8988T (cell line): ENCODE data around the gene GGTLC2.
"Not testable (repeated sequence)": the region's sequence is repeated elsewhere in the genome, so short reads cannot be mapped to it uniquely, and the experiment has no call there.

Experiments
- DNase-seq: peaks from one replicate; pipeline ENCODE4 v3.0.0; 2011

The GGTLC2 gene

DNA sequence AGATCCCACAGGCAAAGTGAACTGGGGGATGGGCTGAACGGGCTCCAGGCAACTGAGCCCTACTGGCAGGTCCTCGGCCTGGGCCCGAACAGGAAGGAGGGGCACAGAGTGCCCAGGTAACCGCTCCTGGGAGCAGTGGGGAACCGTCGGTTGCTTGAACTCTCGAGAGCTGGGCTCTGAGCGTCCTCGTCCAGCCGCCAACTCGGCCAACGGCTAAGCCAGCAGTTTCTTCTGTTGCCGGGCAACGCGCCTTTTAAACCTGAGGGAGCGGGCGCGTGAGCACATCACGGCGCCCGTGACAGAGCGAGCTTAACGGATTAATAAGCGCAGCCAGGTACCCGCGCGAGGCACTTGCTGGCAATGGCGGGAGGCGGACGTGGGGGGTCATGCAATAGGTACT is at the start of gene GGTLC2:
TSS of gene GGTLC2 (plus strand) at position 301 of the 400 bp plus-strand sequence. CDS start 1,732 bp downstream, outside the sequence.
- DNase-seq = not testable (repeated sequence)

DNA sequence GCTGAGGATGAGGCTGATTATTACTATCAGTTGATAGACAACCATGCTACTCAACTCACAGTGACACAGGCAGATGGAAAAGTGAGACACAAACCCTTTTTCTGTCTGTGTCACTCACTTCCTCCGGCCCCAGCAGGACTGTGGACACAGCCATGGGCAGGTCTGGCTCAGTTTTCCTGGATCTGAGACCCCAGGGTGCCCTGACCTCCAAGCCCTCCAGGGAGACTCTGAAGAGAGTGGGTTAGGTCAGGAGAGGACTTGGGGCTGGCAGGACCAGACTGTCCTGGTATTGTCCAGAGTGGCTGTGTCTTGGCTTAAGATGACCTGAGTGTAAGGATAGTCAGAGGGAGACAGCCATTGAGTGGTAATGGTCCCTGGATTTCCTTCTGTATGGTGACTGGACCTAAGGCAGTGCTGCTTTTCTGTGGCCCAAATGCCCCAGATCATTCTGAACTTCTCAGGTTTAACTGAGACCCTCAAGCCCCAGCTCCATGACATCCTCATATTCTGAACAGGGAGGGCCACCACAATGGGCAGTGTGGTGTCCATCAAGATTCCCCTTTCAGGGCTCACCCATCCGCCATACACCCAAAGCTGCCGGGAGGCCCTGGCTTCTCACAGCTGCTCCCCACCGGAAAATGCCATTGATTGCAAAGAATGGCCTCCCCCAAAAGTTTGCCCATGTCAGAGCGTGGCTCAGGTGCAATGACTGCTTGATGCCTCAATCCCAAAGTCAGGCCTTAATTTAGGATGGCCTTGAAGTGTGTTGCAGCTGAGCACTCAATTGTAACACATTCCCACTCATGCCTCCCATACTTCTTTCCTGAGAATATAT is 49.2 kb upstream of the GGTLC2 start:
- DNase-seq = no peak

DNA sequence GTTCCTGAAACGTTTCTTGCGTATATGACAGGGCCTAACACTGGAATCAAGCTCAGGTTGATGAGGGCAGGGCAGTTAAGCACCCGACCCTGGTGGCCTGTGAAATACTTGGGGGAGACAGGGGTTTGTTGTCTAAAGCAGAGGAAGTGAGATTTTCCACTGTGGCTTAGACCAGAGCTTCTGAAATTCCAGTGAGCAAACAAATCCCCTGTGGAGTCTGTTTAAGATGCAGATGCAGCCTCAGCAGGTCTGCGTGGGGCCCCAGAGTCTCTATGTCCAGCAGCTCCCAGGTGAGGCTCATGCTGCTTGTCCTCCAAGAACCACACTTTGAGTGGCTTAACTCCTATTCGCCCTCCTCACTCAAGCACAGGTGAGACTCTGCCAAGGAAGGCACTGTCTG is 46.3 kb upstream of the GGTLC2 start:
- DNase-seq = no peak

DNA sequence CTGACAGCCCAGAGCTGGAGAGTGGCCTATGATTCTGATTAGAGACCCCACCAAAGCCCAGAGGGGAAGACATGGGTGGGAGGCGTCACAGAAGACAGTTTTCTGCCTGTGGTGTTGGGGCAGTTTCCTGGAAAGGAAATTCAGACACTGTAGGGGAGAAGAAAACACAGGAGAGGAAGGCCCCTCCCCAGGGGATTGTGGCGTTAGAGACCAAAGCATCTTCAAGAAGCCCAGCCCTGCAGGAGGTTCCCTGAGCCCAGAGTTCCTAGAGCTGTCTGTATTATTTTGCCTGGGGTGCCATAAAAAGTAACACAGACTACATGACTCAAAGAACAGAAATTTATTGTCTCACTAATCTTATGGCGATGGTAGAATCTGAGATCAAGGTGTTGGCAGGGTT is 45.2 kb upstream of the GGTLC2 start:
- DNase-seq = no peak

DNA sequence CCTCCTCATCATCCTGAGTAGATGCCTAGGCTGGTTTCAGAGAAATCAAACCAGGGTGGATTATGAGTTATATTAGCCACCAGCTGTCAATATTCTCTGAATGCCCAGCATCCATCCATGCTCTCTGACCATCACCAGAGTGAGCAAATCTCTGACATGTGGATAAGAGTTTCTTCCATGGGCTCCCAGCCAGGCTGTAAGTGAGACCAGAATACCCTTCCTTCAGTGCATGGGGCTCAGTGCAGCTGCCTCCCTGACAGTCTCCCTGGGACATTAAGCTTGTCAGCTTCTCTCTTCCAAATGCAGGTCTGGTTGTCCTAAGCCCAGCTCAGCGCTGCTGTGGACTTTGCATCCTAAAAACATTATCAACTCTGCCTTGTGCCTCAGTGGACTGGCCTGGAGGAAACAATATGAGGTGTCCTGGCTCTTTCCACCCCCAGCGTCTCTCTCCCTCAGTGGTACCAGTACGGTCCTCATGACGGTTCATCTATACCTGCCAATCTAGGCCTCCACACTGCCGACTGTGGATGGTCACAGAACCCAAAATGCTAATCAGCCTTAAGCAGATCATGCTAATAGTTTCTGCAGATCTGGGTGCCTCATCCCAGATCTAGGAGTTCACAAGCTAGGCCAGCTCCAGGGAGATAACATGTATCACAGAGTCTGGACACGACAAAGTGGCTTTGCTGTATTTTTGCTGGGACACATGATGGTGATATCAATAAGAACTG is 43.7 kb upstream of the GGTLC2 start:
- DNase-seq = no peak

DNA sequence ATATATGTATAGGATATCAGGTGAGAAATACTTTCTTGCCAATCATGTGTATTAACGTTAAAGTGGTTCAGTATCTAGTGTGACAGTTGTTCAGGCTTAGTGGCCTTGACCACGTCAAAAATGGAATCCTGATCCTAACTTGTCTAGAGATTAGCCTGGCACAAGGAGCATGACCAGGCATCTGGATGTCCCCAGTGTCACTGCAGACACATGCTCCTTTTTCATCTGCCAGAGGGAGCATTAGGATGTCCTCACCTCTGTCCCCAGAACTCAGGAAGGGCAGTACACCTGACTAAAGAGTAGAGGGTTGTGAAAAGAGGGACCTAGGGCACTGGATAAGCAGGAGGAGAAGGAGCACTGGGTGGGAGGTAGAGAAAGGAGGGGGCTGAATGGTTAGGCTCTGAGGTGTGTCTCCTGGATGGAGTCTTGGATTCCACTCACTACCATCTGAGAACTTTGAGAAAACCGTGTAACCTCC is 40.9 kb upstream of the GGTLC2 start:
- no peak for DNase-seq

DNA sequence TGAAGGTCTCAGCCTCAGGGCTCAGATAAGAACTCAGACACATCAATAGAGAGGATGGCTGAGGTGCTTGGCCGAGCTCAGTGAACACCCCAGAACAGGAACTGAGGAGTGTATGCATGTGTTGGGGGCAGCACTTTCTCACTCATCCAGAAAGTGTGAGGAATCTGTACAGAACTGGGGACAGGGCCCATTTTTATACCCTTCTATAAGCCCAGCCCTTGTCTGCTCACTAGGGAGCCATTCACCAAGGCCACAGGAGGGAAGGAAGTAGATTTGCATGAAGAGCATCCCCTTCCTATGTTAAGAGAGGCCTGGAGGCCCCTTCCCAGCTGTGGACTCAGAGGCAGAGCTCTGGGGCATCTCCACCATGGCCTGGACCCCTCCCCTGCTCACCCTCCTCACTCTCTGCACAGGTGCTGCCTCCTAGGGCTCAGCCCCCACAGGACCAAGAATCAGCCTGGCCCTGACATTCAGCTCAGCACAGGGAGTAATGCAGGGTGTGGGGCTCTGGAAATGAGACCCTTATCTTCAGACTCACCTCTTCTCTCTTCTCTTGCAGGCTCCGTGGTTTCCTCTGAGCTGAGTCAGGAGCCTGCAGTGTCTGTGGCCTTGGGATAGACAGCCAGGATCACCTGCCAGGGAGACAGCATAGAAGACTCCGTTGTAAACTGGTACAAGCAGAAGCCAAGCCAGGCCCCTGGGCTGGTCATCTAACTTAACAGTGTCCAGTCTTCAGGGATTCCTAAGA is 39.9 kb upstream of the GGTLC2 start:
- no peak for DNase-seq

DNA sequence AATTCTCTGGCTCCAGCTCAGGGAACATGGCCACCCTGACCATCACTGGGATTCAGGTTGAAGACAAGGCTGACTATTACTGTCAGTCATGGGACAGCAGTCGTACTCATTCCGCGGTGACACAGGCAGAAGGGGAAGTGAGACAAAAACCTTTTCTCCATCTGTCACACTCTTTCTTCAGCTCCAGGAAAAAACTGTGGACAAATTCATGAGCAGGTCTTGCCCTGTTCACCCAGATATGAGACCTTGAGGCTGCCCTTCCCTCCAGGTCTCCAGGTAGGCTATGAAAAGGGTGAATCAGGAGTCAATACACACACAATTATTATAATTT is 39.4 kb upstream of the GGTLC2 start:
- DNase-seq = no peak

DNA sequence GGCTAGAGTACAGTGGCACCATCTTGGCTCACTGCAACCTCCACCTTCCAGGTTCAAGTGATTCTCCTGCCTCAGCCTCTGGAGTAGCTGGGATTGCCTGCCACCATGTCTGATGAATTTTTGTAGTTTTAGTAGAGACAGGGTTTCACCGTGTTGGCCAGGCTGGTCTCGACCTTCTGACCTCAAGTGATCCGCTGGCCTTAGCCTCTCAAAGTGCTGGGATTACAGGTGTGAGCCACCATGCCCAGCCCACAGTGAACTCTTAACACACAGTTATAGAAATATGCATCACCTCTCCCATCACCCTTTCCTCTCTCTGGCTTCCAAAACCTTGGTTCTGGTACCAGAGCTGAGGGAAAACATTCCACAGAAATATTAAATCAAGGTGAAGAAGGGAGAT is 36.4 kb upstream of the GGTLC2 start:
- not testable (repeated sequence) for DNase-seq

DNA sequence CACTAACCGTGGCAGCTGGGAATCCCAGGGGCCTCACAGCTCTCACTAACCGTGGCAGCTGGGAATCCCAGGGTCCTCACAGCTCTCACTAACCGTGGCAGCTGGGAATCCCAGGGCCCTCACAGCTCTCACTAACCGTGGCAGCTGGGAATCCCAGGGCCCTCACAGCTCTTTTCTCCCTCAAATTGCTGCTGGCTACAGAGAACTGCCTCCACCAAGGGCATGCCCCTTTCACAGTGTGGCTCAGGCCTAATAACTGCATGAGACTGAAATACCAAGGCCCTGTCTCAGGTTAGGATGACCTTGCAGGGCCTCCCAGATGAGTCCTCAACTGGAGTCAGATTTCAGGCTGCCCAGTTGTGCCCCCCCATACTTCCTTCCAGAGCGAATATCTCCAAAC is 35.1 kb upstream of the GGTLC2 start:
- DNase-seq = no peak

DNA sequence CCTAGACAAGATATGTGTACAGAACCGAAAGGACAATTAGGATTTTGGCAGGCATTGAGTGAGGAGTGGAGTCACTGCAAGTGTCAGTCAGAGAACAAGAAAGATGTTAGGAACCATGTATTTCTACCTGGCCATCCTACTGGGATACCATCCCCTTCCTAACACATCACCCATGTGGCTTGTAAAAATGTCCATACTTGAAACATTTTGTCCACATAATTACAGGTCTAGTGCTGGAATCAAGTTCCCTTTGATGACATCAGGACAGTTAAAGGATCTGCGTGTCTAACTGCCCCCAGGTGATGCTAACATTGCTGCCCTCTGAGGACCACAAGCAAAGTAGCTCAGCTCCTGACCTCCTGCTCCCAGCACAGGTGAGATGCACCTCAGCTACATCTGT is 31.9 kb upstream of the GGTLC2 start:
- no peak for DNase-seq

DNA sequence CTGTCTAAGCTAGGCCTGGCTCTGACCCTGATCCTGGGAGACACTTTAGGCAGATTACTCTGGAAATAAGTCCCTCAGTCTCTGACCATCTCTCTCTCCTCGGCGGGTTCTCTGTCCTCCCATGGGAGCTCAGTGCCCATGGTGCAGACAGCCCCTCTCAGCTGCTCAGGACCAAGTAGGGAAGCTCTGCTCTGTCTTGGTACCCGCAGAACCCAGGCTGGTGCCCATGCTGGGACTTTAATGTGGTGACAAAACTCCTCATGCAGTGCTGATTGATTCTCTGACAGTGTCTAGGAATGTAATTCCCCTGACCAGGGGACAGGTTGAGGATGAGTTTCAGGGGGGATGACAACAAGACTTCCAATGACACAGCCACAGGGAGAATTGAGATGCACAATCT is 30.3 kb upstream of the GGTLC2 start:
- DNase-seq = no peak

DNA sequence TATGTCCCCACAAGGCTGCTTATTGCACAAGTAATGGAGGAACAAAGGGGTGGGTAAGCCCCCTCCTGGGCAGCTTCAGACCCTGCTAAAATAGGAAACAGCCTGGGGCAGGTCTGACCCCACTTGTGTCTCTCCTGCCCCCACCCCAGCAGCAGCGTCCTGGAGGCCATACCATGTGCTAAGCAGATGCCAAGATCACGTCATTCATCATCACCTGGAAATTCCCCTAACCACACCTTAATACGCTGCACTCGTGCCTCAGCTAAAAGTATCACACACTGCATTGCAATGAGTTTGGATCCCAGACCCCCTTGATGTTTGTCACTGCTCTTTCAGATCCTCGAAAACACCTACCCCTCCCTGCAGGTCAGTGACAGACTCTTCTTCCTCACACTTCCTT is 27.8 kb upstream of the GGTLC2 start:
- no peak for DNase-seq

DNA sequence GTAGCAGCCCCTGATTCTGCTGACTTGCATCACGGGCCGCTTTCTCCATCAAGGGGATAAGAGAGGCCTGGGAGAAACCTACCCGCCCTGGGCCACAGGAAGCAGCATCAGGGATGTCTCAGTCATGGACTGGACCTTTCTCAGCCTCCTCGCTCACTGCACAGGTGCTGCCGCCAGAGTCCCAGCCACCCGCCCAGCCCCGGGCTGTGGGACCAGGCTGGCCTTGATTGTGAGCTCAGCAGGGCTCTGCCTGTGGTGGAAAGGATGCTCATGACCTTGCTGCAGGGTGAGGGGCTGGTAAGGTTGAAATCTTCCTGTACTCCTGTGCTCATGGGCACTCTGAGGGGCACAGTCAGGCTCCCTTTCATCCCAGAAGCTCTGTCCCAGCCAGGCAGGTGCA is 26.0 kb upstream of the GGTLC2 start:
- no peak for DNase-seq

DNA sequence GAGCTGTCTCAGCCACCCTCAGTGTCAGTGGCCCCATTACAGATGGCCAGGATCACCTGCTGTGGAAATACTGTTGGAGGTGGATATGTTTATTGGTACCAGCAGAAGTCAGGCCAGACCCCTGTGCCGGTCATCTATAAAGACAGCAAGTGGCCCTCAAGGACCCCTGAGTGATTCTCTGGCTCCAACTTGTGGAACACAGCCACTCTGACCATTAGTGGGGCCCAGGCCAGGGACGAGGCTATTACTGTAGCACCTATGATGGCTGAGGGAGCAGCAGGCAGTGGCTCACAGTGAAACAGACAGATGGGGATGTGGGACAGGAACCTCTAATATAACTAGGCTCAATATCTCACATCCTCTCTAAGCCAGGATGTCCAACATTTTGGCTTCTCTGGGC is 25.5 kb upstream of the GGTLC2 start:
- DNase-seq = no peak

DNA sequence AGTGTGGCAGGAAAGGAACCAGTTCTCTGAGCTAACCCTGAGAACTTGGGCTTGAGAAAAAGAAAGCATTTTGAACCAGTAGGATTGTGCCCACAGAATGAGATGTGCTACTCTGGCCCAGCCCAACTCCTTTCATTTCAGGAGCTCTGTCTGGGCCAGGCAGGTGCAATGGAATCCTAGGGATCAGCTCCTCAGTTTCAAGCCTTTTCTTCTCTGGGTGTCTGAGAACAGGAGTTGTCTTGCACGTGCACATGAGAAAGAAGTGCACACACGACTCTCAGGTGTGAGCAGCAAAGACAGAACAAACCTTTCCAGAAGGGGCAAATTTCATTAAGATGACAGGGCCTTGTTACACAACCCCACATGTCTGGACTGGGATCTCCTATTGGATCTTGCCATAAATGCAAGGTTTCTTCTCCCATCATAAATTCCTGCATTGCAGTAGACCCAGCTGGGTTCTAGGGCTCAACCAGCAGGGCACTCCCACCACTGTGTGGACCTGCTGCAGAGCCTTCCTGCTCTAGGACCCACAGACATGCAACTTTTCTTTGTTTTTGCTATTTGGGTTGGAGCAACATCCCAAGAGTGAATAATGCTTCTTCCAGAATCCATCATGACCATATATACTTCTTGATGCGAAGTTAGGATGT is 24.5 kb upstream of the GGTLC2 start:
- DNase-seq = no peak

DNA sequence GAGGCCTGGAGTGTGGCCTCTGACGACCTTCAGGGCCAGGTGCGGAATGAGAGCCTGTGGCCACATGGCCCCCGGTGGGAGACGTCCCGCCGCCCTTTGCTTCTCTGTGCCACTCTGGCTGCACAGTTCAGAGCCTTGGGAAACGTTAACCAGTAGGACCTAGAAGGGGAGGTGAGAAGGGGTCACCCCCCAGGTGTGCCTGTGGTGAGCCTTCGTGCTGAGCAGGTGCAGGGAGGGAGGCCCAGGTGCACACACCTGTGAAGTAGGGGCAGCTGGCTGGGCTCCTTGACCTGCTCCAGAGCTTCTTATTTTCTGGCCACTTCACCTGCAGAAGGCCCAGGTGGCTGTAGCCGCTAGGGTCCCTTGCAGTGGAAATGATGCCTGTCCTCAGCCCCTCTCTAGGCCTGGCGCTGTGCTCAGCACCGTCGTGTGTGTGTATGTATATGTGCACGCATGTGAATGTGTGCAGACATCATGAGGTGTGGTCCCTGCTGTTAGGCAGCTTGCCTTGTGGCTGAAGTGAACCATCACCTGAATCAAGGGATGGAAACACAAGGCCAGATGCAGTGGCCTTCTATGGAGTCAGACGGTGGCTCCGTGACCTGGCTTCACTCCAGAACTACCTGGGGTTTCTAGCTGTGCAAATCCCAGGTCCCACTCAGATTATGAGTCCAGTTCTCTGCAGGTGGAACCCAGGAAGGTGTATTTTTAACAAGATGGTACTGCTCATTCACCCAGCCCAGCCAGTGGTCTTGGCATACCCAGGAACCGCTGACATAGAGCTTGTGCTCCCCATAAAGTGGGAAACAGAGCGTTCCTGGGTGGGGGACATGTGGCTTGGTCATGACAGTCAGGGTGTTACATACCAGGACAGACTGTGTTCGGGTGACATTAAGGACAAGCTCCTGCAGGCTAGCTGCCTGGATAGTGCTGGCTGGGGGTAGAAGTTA is 15.6 kb upstream of the GGTLC2 start:
- DNase-seq = not testable (repeated sequence)

DNA sequence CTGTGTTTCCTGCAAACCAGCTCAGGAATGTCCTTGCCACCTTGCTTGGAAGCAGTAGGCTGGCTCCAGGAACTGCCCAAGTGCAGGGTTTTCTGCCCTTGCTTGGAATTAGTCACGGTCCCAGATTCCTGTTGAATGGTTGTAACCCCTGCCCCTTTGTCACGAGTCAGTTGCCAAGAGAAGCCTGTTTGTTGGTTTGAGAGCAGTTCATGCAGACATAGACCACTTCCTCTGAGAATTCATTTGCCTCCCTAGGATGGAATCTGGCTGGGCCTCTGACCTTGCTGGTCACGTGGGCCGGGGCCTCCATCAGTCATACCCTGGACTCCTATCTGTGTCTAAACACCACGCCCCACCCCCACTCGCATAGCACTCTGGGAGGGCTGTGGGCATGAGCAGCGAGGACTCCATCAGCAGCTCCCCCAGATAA is 13.2 kb upstream of the GGTLC2 start:
- DNase-seq = not testable (repeated sequence)

DNA sequence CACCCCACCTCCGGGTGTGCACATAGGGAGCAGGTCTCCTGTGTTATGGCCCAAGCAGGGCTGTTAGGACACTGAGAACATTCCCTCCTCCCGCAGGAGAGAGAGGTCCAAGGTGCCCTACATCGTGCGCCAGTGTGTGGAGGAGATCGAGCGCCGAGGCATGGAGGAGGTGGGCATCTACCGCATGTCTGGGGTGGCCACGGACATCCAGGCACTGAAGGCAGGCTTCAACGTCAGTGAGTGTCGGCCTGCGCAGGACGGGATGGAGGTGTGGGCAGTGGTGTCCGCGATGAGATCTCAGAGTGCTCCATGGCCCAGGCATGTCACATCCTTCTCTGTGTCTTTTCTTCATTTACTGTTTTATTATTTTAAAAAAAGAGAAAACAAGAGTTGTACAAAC is 12.2 kb upstream of the GGTLC2 start:
- not testable (repeated sequence) for DNase-seq

DNA sequence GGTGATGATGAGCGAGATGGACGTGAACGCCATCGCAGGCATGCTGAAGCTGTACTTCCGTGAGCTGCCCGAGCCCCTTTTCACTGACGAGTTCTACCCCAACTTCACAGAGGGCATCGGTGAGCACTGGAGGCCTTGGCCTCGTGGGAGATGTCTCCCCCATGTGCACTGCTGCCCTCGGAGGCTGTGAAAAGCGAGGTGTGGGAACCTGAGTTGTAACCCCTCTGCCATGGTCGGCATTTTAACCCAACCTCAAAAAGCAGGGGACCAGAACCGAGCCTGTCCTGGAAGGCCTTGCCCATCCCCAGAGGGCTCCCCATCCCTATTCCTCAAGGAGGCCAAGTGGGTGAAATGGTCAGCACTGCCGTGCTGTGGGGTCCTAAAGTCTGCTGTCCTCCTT is 10.9 kb upstream of the GGTLC2 start:
- DNase-seq = not testable (repeated sequence)

DNA sequence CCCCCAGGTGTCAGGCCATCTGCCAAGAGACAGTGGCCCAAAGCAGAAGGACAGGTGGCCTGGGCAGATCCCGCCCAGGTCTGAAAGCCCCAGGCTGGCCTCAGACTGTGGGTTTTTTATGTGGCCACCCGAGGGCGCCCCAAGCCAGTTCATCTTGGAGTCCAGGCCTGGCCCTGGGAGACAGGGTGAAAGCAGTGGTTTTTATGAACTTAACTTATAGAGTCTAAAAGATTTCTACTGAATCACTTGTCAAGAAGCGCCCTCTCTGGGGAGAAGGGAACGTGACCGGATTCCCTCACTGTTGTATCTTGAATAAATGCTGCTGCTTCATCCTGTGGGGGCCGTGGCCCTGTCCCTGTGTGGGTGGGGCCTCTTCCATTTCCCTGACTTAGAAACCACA is 8.2 kb upstream of the GGTLC2 start:
- not testable (repeated sequence) for DNase-seq

DNA sequence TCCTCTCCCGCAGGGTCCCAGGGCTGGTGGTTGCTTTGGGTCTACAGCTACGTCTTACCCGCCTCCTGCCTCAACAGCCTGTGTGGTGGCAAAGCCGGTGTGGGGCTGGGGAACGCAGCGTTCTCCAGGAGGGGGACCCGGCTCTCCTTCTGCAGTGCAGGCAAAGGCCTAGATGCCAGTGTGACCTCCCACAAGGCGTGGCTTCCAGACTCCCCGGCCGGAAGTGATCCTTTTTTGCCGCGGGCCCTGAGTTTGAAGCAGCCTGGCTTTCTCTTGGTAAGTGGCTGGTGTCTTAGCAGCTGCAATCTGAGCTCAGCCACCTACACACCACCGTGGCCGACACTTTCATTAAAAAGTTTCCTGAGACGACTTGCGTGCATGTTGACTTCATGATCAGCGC is 6.1 kb upstream of the GGTLC2 start:
- not testable (repeated sequence) for DNase-seq
